Transverse colon (tissue), 4 donors: ENCODE results near the gene UCK2. TPM values are rescaled to one million over a fixed set of nuclear protein-coding genes. Genes with fewer than 3 reads are reported as not detected.
A peak's percentile ranks its signal among the peaks of the same experiment; 100 is the strongest.

ENCODE experiments used
- DNase-seq: peaks from one replicate; pipeline ENCODE4 v3.0.0-alpha.2; 2019
- H3K27ac ChIP-seq, 4 donors: fragments of 200-600 bp; sonication (generic); 2 replicates each; pipeline ENCODE4 v1.5.1; 2016 to 2018; ENCODE audit warnings: inconsistent platforms in 4 of 4
- H3K27me3 ChIP-seq: fragments of 200-600 bp; sonication (generic); 2 replicates; pipeline ENCODE4 v1.5.1; 2017; ENCODE audit warnings: inconsistent platforms
- H3K36me3 ChIP-seq, 4 donors: fragments of 200-600 bp; sonication (generic); 2 replicates each; pipeline ENCODE4 v1.5.1; 2017 to 2019; ENCODE audit warnings: inconsistent platforms in 4 of 4
- H3K4me1 ChIP-seq, 4 donors: fragments of 200-600 bp; sonication (generic); 2 replicates each; pipeline ENCODE4 v1.5.1; 2017 to 2020; ENCODE audit warnings: inconsistent platforms in 4 of 4
- H3K4me3 ChIP-seq, 4 donors: fragments of 200-600 bp; sonication (generic); 1 replicate in 1 of 4; 2 replicates in 3 of 4; pipeline versions ENCODE4 v1.5.1 to v1.6.1; 2017 to 2019; ENCODE audit warnings: inconsistent platforms in 4 of 4
- H3K9me3 ChIP-seq, 2 donors: fragments of 200-600 bp; sonication (generic); 2 replicates each; pipeline ENCODE4 v1.5.1; 2017 to 2019; ENCODE audit warnings: inconsistent platforms in 2 of 2
- CTCF ChIP-seq, 5 experiments: fragments of 200-600 bp in 3 of 5; fragments of 450-650 bp in 2 of 5; sonication (generic) in 3 of 5; IDR thresholded peaks; 1 replicate in 2 of 5; 2 replicates in 3 of 5; pipeline ENCODE4 v1.5.1; 2016 to 2017; ENCODE audit warnings: antibody characterized with exemption in 5 of 5, inconsistent platforms in 3 of 5, mild to moderate bottlenecking in 2 of 5, moderate library complexity in 1 of 5
- EP300 ChIP-seq: sonication (generic); formaldehyde crosslinking; IDR thresholded peaks from one replicate; pipeline ENCODE4 v1.6.1; 2017; ENCODE audit warnings: antibody characterized with exemption, low read depth
- POLR2A ChIP-seq: fragments of 450-650 bp; IDR thresholded peaks from one replicate; pipeline ENCODE4 v1.6.1; 2016; ENCODE audit warnings: antibody characterized with exemption, mild to moderate bottlenecking, moderate library complexity
- POLR2AphosphoS5 ChIP-seq, 3 donors: sonication (generic); formaldehyde crosslinking; IDR thresholded peaks; one replicate each; pipeline ENCODE4 v1.6.1; 2016; ENCODE audit warnings: antibody characterized with exemption in 3 of 3
- WGBS, 2 donors: methylation state at CpG; one replicate each; pipeline ENCODE4 v1.1.5; 2018; ENCODE audit warnings: low coverage in 1 of 2; 5-methylcytosine and 5-hydroxymethylcytosine counted together
- in situ Hi-C, 4 donors: fragments of 200-750 bp; cut with MboI; loops; one replicate each; pipeline versions ENCODE4 v1.15.0 to v1.15.1; 2017; ENCODE audit warnings: low sequenced_read_pairs in 3 of 4, low pct_ligation_motif_present in 1 of 4, low pct_unique_long_range_greater_than_20kb in 1 of 4
- intact Hi-C: fragments of 100-400 bp; cut with DNase I; formaldehyde crosslinking; loops from one replicate; pipeline ENCODE4 v1.15.1; 2023; ENCODE audit warnings: low total_unique reads
- total RNA-seq, 4 donors: library from RNA; depleted of rRNA; stranded (reverse); fragments of >200 nt; gene quantifications; one replicate each; pipeline ENCODE4 v1.1.0, GENCODE V29; 2016

Gene UCK2
- total RNA-seq, 4 donors from 2014 or later = 18.9 to 96.5 (median 69.7) TPM

GRCh38 chr1:165904948-165905347 lies 77.5 kb downstream of the UCK2 start:
- WGBS, 2 donors = 89% methylated on average over 4 of the region's 4 CpGs; no CpG with 5 or more reads in 1 of the 2 donors
- no peak overlapping the region for H3K27ac ChIP-seq
- DNase-seq = no peak
- no peaks in the 10 kb centered on the region for H3K27me3 ChIP-seq
- intact Hi-C loops (loop anchor here (5.0 kb wide), 1 partner anchor 783 kb away; no protein-coding TSS in a partner anchor), in situ Hi-C loops (loop anchor here in 3 of 4 donors (5.0 to 25.0 kb wide), 3 partner anchors 193 to 518 kb away; no protein-coding TSS in a partner anchor)
- H3K4me3 ChIP-seq = no peak overlapping the region
- peaks cover 0 to 4% (median 0%) of the 10 kb centered on the region in 4 donors for H3K4me1 ChIP-seq
- peaks cover 0 to 6% (median 0%) of the 10 kb centered on the region in 4 donors for H3K36me3 ChIP-seq
- TF ChIP-seq POLR2AphosphoS5 (IDR thresholded peaks at IDR 0.05) (no peak), CTCF (IDR thresholded peaks at IDR 0.05) (no peak), EP300 (no peak), POLR2A (no peak)
- H3K9me3 ChIP-seq = no peaks in the 10 kb centered on the region

- 92% methylated on average over 3 of the region's 3 CpGs; no CpG with 5 or more reads in 1 of the 2 donors for WGBS, 2 donors
- in situ Hi-C loops = loop anchor here in 3 of 4 donors (5.0 to 25.0 kb wide), 3 partner anchors 194 to 519 kb away; no protein-coding TSS in a partner anchor
- TF ChIP-seq CTCF (IDR thresholded peaks at IDR 0.05) (no peak), POLR2A (no peak), POLR2AphosphoS5 (IDR thresholded peaks at IDR 0.05) (no peak), EP300 (no peak)
- Histone ChIP-seq H3K4me3 (no peak overlapping the region), H3K9me3 (no peaks in the 10 kb centered on the region), H3K4me1 (peaks cover 0 to 12% (median 5%) of the 10 kb centered on the region in 4 donors), H3K27me3 (no peaks in the 10 kb centered on the region), H3K36me3 (peaks cover 0 to 6% (median 0%) of the 10 kb centered on the region in 4 donors), H3K27ac (no peak overlapping the region)
- no peak for DNase-seq
- intact Hi-C loops = loop anchor here (5.0 kb wide), 1 partner anchor 784 kb away; no protein-coding TSS in a partner anchor
These were observed 78.4 kb downstream of the UCK2 start for GRCh38 chr1:165905853-165906252.

GRCh38 chr1:165907256-165907857 lies 79.9 kb downstream of the UCK2 start:
- no peaks in the 10 kb centered on the region for H3K27me3 ChIP-seq
- H3K4me1 ChIP-seq = peaks cover 0 to 27% (median 16%) of the 10 kb centered on the region in 4 donors
- WGBS, 2 donors = 85% methylated on average over 13 of the region's 13 CpGs; no CpG with 5 or more reads in 1 of the 2 donors
- no peaks in the 10 kb centered on the region for H3K9me3 ChIP-seq
- TF ChIP-seq CTCF (IDR thresholded peaks at IDR 0.05) = no peak
- no peak for TF ChIP-seq POLR2A
- TF ChIP-seq EP300 = no peak
- no peak for TF ChIP-seq POLR2AphosphoS5 (IDR thresholded peaks at IDR 0.05)
- H3K36me3 ChIP-seq = peaks cover 0 to 6% (median 0%) of the 10 kb centered on the region in 4 donors
- intact Hi-C loops = loop anchor here (5.0 kb wide), 1 partner anchor 785 kb away; no protein-coding TSS in a partner anchor
- H3K4me3 ChIP-seq = no peak overlapping the region
- in situ Hi-C loops = loop anchor here in 3 of 4 donors (5.0 to 25.0 kb wide), 3 partner anchors 195 to 520 kb away; no protein-coding TSS in a partner anchor
- no peak overlapping the region for H3K27ac ChIP-seq
- DNase-seq = no peak

GRCh38 chr1:165910764-165911421 lies 83.5 kb downstream of the UCK2 start:
- peaks cover 0 to 42% (median 19%) of the 10 kb centered on the region in 4 donors for H3K4me1 ChIP-seq
- intact Hi-C loops (loop anchor here (5.0 to 10.0 kb wide), 4 partner anchors 86 to 516 kb away; partner anchors contain the start of gene UCK2), in situ Hi-C loops (loop anchor here (5.0 to 25.0 kb wide), 7 partner anchors 194 to 524 kb away; no protein-coding TSS in a partner anchor)
- peak; percentile 86 for DNase-seq
- peak overlapping the region in 1 of 4 donors; percentile 31 for H3K4me3 ChIP-seq
- peak overlapping the region; percentile 80 to 85 (median 84) for H3K27ac ChIP-seq
- no peaks in the 10 kb centered on the region for H3K27me3 ChIP-seq
- no peaks in the 10 kb centered on the region for H3K9me3 ChIP-seq
- no peak for TF ChIP-seq CTCF (IDR thresholded peaks at IDR 0.05)
- TF ChIP-seq POLR2A = peak; percentile 53
- peak in 2 of 3 donors; percentile 52 to 82 for TF ChIP-seq POLR2AphosphoS5 (IDR thresholded peaks at IDR 0.05)
- no peak for TF ChIP-seq EP300
- WGBS, 2 donors = 25 to 46% methylated on average over 3 to 14 of the region's 14 CpGs
- H3K36me3 ChIP-seq = no peaks in the 10 kb centered on the region
